22Rv1 (cell line): Measurements from ENCODE around the gene RHBDF2.

ENCODE experiments used
- CTCF ChIP-seq: fragments of 450-650 bp; IDR thresholded peaks from 2 replicates; pipeline ENCODE4 v1.5.1; 2017; ENCODE audit warnings: mild to moderate bottlenecking
- ZFX ChIP-seq: fragments of 450-650 bp; IDR thresholded peaks from 2 replicates; pipeline ENCODE4 v1.6.1; 2017; ENCODE audit warnings: antibody characterized with exemption, borderline replicate concordance

- no peak for TF ChIP-seq CTCF
- TF ChIP-seq ZFX = no peak
Observed at GRCh38 chr17:76474238-76474637, 27.0 kb downstream of the RHBDF2 start.
